ENCODE measurements around the gene PABPC1L.
"Not testable (repeated sequence)": the region's sequence is repeated elsewhere in the genome, so short reads cannot be mapped to it uniquely, and the experiment has no call there.

Gene PABPC1L

GRCh38 chr20:44909872-44910689 is at the start of gene PABPC1L:
TSS of gene PABPC1L (plus strand) at chr20:44910060. CDS start at chr20:44910144, 84 bp downstream.
- DNase-seq = peak; percentile 77

DNA sequence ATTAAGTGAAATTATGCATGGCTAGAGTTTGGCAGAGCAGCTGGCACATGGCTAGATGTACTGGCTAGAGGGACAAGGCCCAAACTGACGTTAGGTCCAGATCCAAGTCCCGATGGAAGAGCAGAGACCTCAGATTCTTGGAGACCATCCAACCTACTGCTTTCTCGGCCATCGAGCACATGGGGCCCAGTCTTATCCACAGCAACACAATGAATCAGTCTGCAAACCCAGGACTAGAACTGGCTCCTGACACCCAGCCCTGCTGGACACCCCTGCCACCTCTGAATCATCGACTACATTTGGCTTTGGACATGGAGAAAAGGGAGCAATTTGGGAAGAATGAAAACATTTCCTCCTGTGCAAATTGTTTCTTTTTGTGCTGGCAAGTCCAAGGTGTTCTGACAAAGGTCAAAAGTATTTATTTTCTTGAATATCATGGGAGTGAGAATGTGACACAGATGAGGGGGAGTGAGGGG is 48.3 kb upstream of the PABPC1L start:
- DNase-seq = no peak

DNA sequence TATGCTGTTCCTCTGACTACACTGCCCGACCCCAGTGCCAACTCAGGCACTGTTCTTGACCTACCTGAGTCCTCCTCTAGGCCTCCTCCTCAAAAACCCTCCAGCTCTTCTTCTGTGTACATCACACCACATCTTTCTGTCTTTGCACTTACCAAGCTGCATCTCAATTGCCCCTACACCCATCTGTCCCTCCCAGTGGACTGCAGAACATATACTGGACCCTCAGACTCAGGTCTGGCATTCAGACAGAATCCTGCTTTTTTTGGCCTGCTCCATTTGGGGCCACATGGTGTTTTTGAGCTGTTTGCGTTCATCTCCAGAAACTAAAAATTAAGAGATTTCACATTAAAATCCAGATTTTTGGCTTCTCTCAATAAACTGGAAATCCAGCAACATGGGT is 47.6 kb upstream of the PABPC1L start:
- no peak for DNase-seq

GRCh38 chr20:44863365-44864084 is 46.3 kb upstream of the PABPC1L start:
- DNase-seq = not testable (repeated sequence)

DNA sequence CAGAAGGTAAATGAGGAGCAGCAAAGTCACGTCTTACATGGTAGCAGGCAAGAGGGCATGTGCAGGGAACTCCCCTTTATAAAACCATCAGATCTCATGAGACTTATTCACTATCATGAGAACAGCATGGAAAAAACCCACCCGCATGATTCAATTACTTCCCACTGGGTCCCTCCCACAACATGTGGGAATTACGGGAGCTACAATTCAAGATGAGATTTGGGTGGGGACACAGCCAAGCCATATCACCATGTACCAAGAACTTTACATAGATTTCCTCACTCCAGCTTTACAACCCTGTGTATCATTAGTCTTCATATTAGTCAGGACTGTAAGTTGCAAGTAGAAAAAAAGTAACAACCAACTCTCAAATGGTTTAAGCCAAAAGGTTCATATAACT is 45.4 kb upstream of the PABPC1L start:
- not testable (repeated sequence) for DNase-seq

GRCh38 chr20:44866703-44867335 is 43.0 kb upstream of the PABPC1L start:
- DNase-seq = no peak

- no peak for DNase-seq
Measured at GRCh38 chr20:44869471-44869870, 40.4 kb upstream of the PABPC1L start.

DNA sequence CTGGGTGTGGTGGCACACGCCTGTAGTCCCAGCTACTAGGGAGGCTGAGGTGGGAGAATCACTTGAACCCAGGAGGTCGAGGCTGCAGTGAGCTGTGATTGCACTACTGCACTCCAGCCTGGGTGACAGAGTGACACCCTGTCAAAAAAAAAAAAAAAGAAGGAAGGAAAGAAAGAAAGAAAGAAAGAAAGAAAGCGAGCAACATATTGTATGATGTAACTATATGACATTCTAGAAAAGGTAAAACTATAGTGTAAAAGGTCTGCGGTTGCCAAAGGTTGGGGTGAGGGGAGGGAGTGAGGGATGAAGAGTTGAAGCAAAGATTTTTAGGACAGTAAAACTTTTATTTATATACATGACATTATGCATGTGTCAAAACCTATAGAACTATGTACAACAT is 27.5 kb upstream of the PABPC1L start:
- DNase-seq = not testable (repeated sequence)

DNA sequence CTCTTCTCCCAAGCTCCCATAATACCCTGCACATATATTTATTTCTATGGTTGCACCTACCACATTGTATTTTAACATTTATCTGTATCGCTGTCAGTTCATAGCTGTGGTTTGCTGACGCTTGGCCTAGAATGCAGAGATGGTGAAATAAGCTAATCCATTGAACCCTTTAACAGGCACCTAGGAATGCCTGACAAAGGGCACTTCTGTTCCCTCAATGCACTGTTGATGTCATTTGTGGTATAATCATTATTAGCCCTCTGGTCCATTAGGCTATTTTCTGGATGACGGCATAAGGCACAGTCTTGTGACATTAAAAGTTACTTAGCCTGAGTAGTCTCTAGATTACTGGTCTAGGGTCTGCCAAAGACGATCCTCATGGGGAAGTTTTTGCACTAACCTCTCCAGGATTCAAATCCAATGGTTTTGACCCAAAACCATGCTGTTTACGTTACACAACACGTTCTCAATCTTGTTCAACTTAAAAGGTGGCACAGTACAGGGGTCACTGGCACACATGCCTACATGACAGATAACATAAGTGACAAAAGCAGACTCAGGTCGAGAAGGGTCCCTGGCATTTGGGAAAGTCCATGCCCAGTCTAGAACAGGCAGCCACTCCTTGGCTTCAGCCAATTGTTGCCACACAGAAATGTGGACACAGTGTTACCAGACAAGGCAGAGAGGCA is 26.5 kb upstream of the PABPC1L start:
- DNase-seq = no peak

GRCh38 chr20:44884907-44885391 is 24.9 kb upstream of the PABPC1L start:
- no peak for DNase-seq

- peak; percentile 96 for DNase-seq
Measured at GRCh38 chr20:44885392-44886265, 24.2 kb upstream of the PABPC1L start, which contains the start of gene YWHAB. TSS of gene YWHAB (plus strand) at chr20:44885705. CDS start at chr20:44901534, 15,829 bp downstream.

GRCh38 chr20:44886266-44886651 is 23.6 kb upstream of the PABPC1L start:
- DNase-seq = no peak

GRCh38 chr20:44886828-44887227 is 23.0 kb upstream of the PABPC1L start:
- DNase-seq = no peak

DNA sequence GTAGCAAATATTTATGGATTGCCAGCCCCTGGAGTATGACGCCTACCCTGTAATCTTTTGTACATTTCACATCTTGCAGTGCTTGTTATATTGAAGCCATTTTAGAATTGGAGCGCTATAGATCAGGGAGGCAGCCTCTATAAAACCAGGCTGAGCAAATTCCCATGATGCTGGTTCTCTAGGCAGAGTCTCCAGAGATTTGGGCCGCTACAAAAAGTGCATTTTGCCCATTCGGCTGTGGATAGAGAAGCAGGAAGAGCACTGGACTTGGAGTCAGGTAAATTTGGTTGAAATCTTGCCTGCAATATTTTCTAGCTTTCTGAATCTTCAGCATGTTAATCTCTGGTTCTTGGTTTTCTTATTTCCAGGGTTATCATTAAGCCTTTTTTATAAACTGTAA is 22.4 kb upstream of the PABPC1L start:
- no peak for DNase-seq

DNA sequence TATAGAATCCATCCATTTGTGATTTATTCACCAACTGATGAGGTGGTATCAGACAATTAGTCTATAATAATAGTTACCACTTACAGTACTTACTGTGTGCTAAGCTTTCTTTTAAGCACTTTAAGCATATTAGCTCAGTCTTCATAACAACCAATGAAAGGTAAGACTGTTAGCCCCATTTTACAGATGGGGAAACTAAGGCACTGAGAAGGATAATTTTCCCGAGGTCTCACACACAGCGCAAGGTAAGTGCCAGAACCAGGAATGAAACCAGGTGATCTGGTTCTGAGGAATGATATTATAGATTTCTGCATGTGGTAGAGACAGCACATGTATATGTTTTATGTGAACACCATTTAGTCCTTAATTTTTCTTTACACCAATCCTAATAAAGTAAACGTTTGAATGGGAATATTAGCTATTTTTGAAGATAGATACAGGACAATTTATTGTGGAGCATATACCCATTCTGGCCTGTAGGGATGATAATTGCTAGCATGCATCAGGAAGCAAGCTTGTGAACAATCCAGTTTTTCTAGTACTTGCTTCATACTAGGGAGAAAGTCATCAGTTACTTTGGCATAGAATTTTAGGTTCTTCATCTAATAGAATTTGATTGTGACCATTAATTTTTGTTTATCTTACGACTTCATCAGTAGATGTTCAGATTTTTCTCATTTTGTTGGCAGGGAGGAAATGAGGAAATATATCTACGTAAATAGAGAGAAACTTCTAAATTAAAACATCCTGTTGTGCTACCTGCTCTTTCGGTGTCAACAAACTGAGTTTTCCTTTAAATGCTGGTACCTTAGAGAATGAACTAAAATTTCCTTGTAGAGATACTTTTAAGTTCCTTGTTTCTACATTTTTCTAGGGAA is 21.4 kb upstream of the PABPC1L start:
- no peak for DNase-seq

GRCh38 chr20:44891826-44892225 is 18.0 kb upstream of the PABPC1L start:
- DNase-seq = no peak

DNA sequence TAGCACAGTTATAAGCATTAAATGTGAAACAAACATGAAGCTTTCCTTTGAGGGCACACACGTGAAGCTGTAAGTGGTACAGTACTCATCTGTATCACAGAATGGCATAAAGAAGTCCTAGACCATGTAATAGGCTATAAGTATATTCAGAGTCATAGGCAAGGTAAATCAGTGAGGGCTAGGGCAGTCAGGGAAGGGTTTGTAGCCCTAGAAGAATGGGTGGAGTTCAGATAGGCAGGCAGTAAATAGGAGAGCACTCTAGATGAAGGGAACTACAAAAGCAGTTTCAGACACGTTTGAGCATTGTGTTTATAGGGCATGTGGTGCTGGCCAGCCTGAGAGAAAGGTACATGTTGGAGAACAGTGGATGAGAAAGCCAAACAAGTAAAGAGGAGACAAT is 14.9 kb upstream of the PABPC1L start:
- no peak for DNase-seq

GRCh38 chr20:44896583-44896982 is 13.3 kb upstream of the PABPC1L start:
- DNase-seq = no peak

- DNase-seq = no peak
Measured at GRCh38 chr20:44897133-44897532, 12.7 kb upstream of the PABPC1L start.

GRCh38 chr20:44900231-44900854 is 9.5 kb upstream of the PABPC1L start:
- no peak for DNase-seq
